SHP77 (cell line): ENCODE results near the gene RANBP3L.
"Not testable (repeated sequence)": the region's sequence is repeated elsewhere in the genome, so short reads cannot be mapped to it uniquely, and the experiment has no call there.

Experiments used
- DNase-seq, 2 experiments: peaks; one replicate each; lab custom pipeline; 2025; lab: John Stamatoyannopoulos, UW

Gene RANBP3L

GRCh38 chr5:36301858-36302603, at the start of gene RANBP3L:
Gene RANBP3L (minus strand): TSS chr5:36301902. CDS start chr5:36301416, 486 bp downstream.
- DNase-seq: no peak

- no peak for DNase-seq
Observed at GRCh38 chr5:36346896-36347690, 45.4 kb upstream of the RANBP3L start.

GRCh38 chr5:36344899-36345298, 43.2 kb upstream of the RANBP3L start:
- no peak for DNase-seq

- not testable (repeated sequence) for DNase-seq
Observed at GRCh38 chr5:36341720-36342119, 40.0 kb upstream of the RANBP3L start.

- DNase-seq: no peak
Observed at GRCh38 chr5:36337597-36337996, 35.9 kb upstream of the RANBP3L start.

GRCh38 chr5:36334315-36334714, 32.6 kb upstream of the RANBP3L start:
- DNase-seq: no peak

GRCh38 chr5:36332720-36333119, 31.0 kb upstream of the RANBP3L start:
- not testable (repeated sequence) for DNase-seq

- no peak for DNase-seq
Observed at GRCh38 chr5:36325196-36325595, 23.5 kb upstream of the RANBP3L start.

GRCh38 chr5:36323926-36324781, 22.5 kb upstream of the RANBP3L start:
- DNase-seq: no peak

- no peak for DNase-seq
Observed at GRCh38 chr5:36312953-36313672, 11.4 kb upstream of the RANBP3L start.

GRCh38 chr5:36311956-36312355, 10.3 kb upstream of the RANBP3L start:
- no peak for DNase-seq

- DNase-seq: no peak
Observed at GRCh38 chr5:36310138-36310537, 8.4 kb upstream of the RANBP3L start.

- peak; percentile 94 to 97 for DNase-seq
Observed at GRCh38 chr5:36305571-36306326, 4.0 kb upstream of the RANBP3L start.

- no peak for DNase-seq
Observed at GRCh38 chr5:36304095-36304805, 2.5 kb upstream of the RANBP3L start.

GRCh38 chr5:36300927-36301540, 668 bp downstream of the RANBP3L start:
- no peak for DNase-seq

- DNase-seq: no peak
Observed at GRCh38 chr5:36300191-36300926, 1.3 kb downstream of the RANBP3L start.

- DNase-seq: no peak
Observed at GRCh38 chr5:36298552-36298951, 3.1 kb downstream of the RANBP3L start.

- no peak for DNase-seq
Observed at GRCh38 chr5:36297653-36298052, 4.0 kb downstream of the RANBP3L start.
